Jurkat, Clone E6-1 (cell line): ENCODE measurements around the gene KRTAP5-7.

Experiments
- DNase-seq: peaks from one replicate; pipeline ENCODE4 v3.0.0-alpha.2; 2011; ENCODE audit warnings: low read depth, low spot score
- H3K4me3 ChIP-seq: 2 replicates; pipeline ENCODE4 v1.5.1; 2011; ENCODE audit warnings: mild to moderate bottlenecking, low read length, control low read depth, moderate library complexity

The KRTAP5-7 gene

DNA sequence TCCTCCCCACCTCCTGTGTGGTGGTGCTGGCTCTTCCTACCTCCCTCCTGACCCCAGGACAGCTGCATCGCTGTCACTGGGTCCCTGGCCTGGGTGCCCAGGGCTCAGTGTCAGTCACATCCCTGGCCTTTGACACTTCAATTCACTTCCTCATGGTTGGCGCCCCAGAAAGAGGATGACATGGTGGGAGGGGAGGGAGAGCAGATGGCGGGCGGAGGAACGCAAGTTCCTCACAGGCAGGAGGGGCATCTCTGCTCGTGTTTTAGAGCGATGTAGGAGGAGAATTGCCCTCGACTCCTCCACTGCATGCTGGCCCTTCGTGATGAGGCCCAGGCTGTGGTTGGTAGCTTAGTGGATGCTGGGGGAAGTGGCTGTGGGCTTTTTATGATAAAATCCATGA is 35.1 kb upstream of the KRTAP5-7 start:
- no peak for DNase-seq
- H3K4me3 ChIP-seq: no peak overlapping the region

DNA sequence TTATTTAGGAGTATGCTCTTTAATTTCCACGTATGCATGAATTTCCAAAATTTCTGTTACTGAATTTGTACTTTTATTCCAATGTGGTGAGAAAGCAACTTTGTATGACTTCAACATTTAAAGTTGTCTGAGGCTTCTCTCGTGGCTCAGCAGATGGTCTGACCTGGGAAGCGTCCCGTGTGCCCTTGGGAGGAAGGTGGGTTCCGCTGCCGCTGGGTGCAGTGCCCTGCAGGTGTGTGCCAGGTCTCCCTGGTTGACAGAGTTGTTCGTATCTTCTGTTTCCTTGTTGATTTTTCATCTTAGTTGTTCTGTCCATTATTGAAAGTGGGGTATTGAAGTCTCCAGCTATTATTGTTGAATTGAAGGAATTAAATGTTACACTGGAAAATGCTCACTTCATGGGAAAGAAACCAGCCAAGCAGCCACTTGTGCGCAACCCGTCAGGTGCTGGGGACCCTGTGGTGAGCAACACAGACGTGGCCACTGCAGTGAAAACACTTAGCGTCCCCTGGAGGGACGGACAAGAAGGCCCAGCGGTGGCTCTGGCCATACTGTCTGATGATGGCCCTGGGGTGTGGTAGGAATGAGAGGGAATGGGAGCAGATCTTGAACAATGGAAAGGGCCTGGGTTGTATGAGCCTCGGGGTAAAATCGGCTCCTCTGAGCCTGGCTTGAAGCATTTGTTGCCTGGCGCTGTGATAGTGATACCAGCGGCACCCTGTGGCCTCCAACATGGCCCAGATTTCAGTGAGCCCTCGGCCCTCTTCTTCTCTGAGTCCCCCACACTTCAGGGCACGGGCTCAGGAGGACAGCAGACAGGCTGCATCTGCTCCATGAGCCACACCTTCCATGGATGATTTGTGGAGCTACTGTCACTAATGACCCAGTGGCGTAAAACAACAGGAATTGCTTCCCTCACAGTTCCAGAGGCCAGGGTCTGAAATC is 31.5 kb upstream of the KRTAP5-7 start:
- DNase-seq: no peak
- no peak overlapping the region for H3K4me3 ChIP-seq

DNA sequence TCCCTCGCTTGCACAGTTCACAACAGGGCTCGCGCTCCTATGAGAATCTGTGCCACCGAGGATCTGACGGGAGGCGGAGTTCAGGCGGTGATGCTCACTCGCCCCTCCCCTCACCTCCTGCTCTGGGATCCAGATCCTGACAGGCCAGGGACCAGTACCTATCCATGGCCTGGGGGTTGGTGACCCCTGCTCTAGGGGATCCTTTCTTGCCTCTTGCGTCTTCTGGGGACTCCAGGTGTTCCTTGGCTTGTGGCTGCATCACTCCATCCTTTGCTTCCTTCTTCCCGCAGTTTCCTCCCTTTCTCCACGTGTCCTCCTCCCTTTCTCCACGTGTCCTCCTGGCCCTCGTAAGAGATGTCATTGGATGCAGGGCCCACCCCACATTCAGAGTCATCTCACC is 30.6 kb upstream of the KRTAP5-7 start:
- no peak overlapping the region for H3K4me3 ChIP-seq
- no peak for DNase-seq

DNA sequence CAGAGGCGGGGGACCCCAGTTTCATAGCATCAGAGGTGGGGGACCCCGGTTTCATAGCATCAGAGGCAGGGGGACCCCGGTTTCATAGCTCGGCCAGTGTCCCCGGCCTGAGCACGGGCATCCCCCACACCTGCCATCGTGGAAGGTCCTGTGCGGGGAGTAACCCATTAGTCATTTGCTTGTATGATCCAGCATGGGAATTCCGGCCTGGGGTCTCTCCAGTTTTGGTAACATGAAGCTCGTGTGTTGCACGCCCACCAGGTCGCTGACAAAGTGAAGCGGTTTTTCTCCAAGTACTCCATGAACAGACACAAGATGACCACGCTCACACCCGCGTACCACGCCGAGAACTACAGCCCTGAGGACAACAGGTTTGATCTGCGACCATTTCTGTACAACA is 29.0 kb upstream of the KRTAP5-7 start:
- H3K4me3 ChIP-seq: no peak overlapping the region
- no peak for DNase-seq

DNA sequence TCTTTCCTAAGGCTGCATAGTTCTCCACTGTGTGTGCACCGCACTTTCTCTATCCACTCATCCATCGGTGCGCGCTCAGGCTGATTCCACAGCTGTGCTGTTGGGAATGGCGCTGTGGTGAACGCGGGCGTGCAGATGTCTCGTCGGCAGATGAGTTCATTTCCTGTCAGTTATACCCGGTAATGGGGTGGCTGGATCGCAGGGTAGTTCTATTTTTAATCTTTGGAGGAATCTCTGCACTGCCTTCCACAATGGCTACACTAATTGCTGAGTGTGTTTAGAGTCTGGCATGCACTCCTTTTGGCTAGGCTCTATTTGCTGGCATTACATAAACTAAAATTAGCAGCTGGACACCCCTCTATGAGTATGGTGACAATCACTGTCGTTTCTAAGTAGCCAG is 27.9 kb upstream of the KRTAP5-7 start:
- peak; percentile 84 for DNase-seq

DNA sequence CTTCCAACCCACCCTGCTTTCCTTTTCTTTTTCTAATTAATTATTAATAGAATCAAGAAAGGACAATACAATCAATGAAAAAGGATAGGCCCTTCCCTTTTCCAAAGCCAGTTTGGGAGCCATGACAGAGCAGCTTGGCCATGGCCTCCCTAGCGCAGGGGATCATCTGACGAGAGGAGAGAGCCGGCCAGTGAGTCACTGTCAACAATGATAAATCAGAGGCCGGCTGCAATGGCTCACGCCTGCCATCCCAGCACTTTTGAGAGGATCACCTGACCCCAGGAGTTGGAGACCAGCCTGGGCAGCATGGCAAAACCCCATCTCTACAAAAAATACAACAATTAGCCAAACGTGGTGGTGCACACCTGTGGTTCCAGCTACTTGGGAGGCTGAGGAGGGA is 27.5 kb upstream of the KRTAP5-7 start:
- no peak for DNase-seq
- no peak overlapping the region for H3K4me3 ChIP-seq

More for the DNA sequence above, 27.9 kb upstream of the KRTAP5-7 start:
- no peak overlapping the region for H3K4me3 ChIP-seq

DNA sequence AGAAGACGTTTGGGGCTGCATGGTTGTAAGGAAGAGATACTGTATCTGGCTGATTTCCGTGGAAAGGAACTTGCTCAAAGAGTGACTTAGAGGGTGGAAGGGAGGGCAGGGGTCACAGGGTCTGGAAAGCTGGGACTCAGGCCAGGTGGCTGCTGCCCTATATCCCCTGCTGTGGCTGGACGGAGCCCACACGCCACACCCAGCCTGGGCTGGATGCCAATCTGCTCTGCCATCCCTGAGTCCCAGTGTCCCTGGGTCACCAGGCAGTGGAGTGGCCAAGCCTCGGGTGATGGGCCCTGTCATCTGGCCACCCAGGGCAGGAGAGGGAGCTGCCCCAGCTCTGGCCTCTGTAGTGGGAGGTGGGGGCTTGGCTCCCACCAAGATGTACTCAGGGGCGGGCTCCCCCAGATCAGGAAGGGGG is 26.5 kb upstream of the KRTAP5-7 start:
- H3K4me3 ChIP-seq: no peak overlapping the region
- DNase-seq: no peak

DNA sequence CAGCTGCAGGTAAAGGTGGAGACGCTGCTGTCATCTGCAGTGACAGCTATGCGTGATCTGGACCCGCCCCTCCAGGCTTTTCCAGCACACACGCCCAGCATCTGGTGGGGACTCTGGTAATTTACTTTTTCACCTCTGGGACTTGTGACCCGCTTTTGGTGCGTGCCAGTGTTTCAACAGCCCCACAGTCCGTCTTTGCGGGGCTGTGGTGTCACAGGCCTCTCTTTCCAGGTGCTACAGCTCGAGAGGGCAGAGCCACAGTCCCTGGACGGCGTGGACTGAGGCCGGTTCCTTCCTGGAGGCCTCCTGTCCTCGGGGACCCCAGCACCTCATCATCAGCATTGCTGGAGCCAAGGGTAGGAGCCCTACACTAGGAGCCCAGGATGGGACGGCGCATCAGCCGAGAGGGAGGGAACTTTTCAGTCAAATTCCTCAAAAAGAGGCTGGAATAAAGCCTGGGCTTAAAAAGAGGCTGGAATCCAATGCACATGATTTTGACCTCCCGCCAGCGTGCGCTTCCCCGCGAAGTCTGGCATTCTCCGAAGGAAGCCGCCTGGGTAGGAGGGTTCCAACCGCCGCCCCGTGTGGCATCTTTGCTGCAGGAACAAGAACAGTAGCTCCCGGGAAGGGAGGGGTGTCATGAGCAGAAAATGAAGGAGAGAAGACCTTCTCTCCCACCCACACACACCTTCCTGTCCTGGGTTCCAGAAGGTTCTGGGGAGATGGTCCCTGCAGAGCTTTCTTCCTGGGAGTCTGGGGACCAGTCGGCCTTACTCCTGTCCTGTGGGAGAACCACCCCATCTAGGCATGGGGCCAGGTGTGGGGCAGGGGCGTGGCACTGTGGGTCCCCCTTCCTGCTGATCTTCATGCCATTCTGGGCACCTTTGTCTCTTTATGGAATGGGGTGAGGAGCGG is 25.7 kb upstream of the KRTAP5-7 start:
- DNase-seq: no peak
- no peak overlapping the region for H3K4me3 ChIP-seq

DNA sequence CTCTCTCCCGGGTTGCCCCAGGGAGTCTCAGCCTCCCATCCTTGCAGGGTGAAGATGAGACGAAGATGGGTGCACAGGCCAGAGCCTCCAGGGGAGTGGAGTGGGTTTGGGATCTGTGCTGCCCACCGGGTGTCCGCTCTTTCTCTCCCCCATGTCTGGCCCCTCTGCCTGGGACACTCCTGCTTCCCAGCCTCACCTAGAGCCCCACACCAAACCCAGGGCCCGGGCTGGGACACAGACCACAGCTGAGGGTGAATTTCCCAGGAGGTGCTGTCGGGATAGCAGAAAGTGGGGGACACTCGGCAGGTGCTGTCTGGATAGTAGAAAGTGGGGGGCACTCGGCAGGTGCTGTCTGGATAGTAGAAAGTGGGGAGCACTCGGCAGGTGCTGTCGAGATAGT is 25.0 kb upstream of the KRTAP5-7 start:
- H3K4me3 ChIP-seq: no peak overlapping the region
- no peak for DNase-seq

DNA sequence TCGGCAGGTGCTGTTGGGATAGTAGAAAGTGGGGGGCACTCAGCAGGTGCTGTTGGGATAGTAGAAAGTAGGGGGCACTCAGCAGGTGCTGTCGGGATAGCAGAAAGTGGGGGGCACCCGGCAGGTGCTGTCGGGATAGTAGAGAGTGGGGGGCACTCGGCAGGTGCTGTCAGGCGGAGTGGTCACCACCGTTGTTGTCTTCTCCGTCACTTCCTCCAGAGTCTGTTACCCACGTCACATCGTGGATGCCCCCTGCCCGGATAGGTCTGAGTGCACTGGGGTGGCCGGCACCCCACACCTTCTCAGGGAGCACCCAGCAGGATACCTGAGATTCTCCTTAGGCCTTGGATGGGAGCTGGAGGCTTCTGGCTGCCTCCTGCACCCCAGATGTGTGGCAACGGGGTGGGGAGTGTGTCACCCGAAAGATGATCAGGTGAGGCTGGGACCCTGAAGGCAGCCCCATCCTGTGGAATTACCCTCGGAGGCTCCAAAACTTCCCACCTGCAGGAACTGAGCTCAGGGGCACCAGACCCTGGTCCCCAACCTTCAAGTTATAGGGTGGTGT is 24.1 kb upstream of the KRTAP5-7 start:
- no peak overlapping the region for H3K4me3 ChIP-seq
- DNase-seq: no peak

DNA sequence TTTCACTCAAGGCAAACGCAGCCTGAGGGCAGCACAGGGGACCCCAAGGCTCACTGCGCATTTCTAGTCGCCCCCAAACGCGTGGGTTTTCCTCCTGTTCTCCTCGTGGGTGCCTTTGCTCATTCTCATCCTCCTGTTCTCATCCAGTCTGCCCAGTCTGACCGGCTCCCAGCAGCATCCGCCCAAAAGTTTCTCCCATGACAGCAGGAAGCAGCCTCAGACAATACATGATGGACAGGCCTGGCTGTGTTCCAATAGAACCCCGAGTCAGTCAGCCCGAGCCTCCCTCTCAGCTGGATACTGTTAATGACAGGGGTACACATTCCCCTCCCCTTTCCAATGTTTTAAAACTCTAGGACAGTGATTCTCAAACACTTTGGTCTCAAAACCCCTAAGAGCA is 22.5 kb upstream of the KRTAP5-7 start:
- no peak for DNase-seq
- no peak overlapping the region for H3K4me3 ChIP-seq

DNA sequence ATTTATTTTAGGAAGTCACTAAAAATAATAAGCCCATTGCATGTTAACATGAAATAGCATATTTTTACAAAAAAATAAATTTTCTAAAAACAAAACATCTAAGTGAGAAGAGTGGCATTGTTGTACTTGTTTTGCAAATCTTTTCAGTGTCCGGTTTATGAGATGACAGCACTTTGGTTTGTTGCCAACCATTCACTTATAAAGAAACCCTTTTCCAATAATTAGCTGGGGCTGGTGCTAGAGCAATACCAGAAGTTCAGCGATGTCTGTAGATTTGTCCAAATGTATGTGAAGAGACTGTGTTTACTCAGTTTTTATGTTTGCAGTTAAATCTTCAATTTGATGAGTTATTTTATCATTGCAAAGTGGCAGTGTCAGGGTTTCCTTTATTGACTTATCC is 22.1 kb upstream of the KRTAP5-7 start:
- no peak for DNase-seq
- no peak overlapping the region for H3K4me3 ChIP-seq

DNA sequence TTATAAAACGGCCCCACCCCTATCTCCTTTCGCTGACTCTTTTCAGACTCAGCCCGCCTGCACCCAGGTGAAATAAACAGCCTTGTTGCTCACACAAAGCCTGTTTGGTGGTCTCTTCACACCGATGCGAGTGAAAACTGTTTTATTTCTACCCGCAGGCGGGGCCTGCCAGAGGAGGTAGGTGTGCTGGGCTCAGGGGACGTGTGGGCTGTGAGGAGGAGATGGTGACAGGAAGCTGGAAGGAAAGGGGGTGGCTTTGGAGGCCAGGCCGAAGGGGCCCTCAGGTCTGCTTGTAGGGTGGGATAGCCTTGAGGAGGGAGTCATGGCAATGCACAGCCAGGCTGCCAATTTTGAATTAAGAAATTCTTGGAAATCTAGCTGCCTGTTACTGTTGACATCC is 21.3 kb upstream of the KRTAP5-7 start:
- DNase-seq: no peak
- H3K4me3 ChIP-seq: no peak overlapping the region

DNA sequence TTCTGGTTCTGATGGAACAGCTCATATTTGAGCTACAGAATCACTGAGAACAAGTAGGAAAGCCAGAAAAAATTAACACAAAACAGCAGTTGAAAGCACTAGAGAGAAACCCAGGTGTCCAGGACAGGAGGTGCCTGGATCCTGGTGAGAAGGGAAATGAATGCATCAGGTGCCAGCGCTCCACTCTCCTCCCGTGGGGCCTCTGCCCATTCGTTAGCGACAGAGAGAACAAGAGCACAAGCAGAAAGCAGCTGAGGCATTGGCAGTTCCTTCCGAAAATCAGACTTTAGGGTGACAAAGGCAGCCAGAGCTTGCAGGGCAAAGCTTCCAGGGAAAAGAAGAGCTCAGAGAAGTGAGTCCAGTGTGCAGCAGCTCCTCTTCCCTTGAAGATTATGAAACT is 20.0 kb upstream of the KRTAP5-7 start:
- DNase-seq: no peak
- H3K4me3 ChIP-seq: no peak overlapping the region

DNA sequence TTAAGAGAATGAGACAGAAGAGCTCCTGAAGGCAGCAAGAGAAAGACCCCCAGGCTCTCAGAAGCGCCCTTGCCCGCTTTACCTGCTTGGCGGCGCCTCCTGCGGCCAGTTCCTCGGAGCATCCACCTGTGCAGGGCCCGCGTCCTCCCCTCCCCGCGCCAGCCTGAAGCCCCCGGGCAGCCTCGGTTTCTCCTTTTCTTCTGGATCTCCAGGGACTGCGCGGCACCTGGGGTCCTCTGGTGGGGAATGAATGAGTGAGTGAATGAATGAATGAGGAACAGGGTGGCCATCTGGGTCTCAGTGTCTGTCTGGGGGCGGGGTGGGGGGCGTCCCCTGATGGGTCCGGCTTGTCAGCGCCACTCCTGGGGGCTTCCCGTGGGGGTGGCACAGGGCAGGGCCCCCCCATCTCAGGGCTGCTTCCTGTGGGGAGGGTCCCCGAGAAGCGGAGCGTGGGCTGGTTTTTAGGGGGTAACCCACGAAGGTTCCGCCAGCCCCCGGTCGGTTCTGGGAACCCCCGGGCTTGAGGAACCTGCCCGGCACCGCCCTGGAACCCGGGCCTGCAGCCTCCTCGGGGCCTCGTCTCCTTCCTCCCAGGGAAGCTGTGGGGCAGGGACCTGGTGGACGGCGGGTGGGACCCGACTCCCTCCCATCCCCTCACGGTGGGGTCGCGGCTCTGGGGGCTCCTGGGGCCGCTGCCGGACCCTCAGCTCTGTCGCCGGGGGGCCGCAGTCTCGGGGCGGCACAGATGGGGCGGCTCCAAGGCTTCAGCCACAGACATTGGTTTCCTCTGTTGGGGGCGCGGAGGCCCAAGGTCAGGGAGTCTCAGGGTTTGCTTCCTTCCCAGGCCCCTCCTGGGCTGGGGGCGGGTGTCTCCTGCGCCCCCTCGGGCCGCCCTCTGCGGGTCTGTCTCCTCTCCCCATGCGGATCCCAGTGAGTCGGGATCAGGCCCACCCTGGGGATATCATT is 8.3 kb upstream of the KRTAP5-7 start:
- no peak overlapping the region for H3K4me3 ChIP-seq
- no peak for DNase-seq

DNA sequence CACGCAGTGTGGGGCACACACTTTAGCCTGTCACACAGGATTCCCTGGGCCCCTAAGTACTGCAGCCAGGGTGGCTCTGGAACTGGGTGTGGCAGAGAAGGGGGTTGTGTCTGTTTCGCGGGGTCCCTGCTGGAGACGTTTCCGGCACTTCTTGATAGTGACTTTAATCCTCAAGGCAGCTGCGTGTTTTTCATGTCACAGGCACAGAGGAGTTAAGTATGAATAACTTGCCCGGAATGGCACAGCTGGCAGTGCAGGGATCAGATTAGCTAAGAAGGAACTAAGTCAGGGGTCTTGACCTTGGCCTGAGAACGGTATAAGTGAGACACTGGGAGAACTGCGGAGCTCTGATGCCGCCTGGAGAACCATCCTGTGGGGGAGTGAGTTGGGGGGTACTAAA is 7.5 kb upstream of the KRTAP5-7 start:
- H3K4me3 ChIP-seq: no peak overlapping the region
- DNase-seq: no peak

DNA sequence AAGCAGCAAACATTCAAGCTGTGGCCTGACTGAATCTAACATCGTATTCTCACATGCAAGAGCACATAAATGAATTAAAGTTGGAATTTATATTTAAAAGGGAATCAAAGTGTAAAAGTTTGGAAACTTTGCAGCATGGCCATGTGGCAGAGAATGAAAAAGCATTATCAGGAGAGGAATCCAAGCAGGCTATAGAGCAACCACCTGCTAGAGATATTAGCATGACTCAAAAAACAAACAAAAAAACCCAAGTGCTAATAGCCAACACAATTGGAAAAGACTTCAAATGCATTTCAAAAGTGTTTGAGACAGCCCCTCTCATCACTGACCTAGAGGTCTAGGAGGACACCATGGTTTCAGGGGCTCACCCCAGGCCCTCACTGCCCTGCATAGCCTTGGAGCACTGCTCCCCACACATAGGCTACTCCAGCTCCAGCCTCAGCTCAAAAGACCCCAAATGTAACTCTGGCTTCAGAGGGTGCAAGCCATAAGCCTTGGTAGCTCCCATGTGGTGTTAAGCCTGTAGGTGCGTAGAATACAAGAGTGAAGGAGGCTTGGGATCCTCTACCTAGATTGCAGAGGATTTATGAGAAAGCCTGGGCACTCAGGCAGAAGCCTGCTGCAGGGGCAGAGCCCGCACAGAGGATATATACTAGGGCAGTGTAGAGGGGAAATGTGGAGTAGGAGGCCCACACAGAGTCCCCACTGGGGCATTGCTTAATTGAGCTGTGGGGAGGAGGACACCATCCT is 1.7 kb upstream of the KRTAP5-7 start:
- no peak overlapping the region for H3K4me3 ChIP-seq
- DNase-seq: no peak

DNA sequence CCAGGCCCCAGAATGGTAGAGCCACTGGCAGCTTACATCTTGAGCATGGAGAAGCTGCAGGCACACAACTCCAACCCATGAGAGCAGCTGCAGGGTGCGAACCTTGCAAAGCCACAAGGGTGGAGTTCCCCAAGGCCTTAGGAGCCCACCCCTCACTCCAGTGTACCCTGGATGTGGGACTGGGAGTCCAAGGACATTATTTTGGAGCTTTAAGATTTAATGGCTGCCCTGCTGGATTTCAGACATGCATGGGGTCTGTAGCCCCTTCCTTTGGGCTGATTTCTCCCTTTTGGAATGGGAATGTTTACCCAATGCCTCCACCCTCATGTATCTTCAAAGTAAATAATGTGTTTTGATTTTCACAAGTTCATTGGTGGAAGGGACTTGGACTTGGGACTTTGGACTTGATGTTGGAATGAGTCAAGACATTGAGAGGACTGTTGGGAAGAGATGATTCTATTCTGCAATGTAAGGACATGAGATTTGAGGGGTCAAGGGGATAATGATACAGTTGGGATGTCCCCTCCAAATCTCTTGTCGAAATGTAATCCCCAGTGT is 1.1 kb upstream of the KRTAP5-7 start:
- no peak overlapping the region for H3K4me3 ChIP-seq
- no peak for DNase-seq
